Natural killer cell treated with Interleukin-12 subunit alpha and Interleukin-12 subunit beta and Interleukin-15 and Interleukin-18, amount 100 ng/mL, for 72 hours (primary cell): ENCODE results near the gene DIP2C. TPM values are rescaled to one million over a fixed set of nuclear protein-coding genes. Genes with fewer than 3 reads are reported as not detected.
A peak's percentile ranks its signal among the peaks of the same experiment; 100 is the strongest.

Experiments
- ATAC-seq, 2 donors: fragments of 150-1000 bp; cut with Tn5 transposase in 1 of 2; sonication (Bioruptor Pico), chemical (Tn5 transposase) in 1 of 2; 2 replicates each; pipeline ENCODE4 v1.10.0; 2021
- DNase-seq: peaks from one replicate; pipeline ENCODE4 v3.0.0; 2022; ENCODE audit warnings: low spot score
- H3K27ac Mint-ChIP-seq, 2 donors: 1 replicate in 1 of 2; 2 replicates in 1 of 2; pipeline ENCODE4 v1.8.0; 2022; ENCODE audit warnings: mixed read lengths in 2 of 2, mild to moderate bottlenecking in 1 of 2, moderate library complexity in 1 of 2
- H3K27me3 Mint-ChIP-seq, 2 donors: 1 replicate in 1 of 2; 2 replicates in 1 of 2; pipeline ENCODE4 v1.8.0; 2022; ENCODE audit warnings: mixed read lengths in 2 of 2
- H3K36me3 Mint-ChIP-seq: one replicate; pipeline ENCODE4 v1.8.0; 2022; ENCODE audit warnings: mixed read lengths
- H3K4me1 Mint-ChIP-seq, 2 donors: 1 replicate in 1 of 2; 2 replicates in 1 of 2; pipeline ENCODE4 v1.8.0; 2022; ENCODE audit warnings: low read depth in 2 of 2, mixed read lengths in 2 of 2, mild to moderate bottlenecking in 1 of 2
- H3K4me3 Mint-ChIP-seq: one replicate; pipeline ENCODE4 v1.8.0; 2022; ENCODE audit warnings: mixed read lengths
- H3K9me3 Mint-ChIP-seq: 2 replicates; pipeline ENCODE4 v1.8.0; 2022; ENCODE audit warnings: mixed read lengths
- total RNA-seq, 2 donors: library from RNA; stranded (reverse); gene quantifications; one replicate each; pipeline ENCODE4 v1.2.3, GENCODE V29; 2022

Gene DIP2C
- total RNA-seq, 2 donors from 2014 or later: 0.57 to 0.98 TPM

DNA sequence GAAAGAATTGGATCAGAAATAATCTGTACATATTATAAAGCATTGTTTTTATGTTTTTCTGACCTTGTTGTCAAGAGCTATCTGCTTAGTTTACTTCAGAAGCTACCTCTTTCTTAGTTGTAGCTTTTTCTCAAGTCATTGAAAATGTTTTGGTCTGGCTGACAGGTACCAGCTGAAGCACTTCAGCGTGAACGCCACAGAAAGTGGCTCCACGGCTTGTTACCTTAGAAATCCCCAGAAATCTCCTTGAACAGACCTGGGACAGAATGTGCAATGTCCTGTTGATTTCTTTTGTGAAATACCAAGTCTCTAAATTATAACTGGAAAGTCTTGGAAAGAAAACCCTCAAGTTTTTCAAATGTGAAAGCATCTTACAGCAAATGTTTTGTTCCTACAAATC, 457.4 kb downstream of the DIP2C start:
- Mint-ChIP-seq H3K27me3 (no peaks in the 10 kb centered on the region), H3K27ac (no peak overlapping the region), H3K4me3 (no peak overlapping the region), H3K4me1 (peaks cover 17 to 19% of the 10 kb centered on the region in 2 donors), H3K36me3 (no peaks in the 10 kb centered on the region), H3K9me3 (no peaks in the 10 kb centered on the region)
- no peak for DNase-seq
- no peak for ATAC-seq

DNA sequence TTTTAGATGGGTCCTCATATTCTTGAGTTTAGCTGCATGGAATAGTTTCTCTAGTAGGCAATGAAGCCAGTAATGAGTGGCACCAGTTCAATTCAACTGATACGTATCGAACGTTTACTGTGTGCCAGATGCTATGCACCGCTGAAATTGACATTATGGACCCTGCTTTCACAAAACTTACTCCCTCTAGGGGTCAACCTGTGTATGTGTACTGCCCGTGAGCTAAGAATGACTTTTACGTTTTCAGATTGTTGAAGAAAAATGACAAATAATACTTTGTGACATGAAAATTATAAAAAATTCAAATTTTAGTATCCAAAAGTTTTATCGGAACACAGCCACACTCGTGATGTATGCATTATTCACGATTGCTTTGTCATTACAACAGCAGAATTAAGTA, 458.7 kb downstream of the DIP2C start:
- Mint-ChIP-seq H3K27ac (no peak overlapping the region), H3K36me3 (no peaks in the 10 kb centered on the region), H3K4me3 (no peak overlapping the region), H3K4me1 (peaks cover 17 to 19% of the 10 kb centered on the region in 2 donors), H3K27me3 (no peaks in the 10 kb centered on the region), H3K9me3 (no peaks in the 10 kb centered on the region)
- DNase-seq: no peak
- no peak for ATAC-seq

- no peaks in the 10 kb centered on the region for H3K9me3 Mint-ChIP-seq
- no peak for ATAC-seq
- peak overlapping the region in 1 of 2 donors; percentile 34 for H3K27ac Mint-ChIP-seq
- H3K4me1 Mint-ChIP-seq: peaks cover 10% of the 10 kb centered on the region in 2 donors
- H3K27me3 Mint-ChIP-seq: no peaks in the 10 kb centered on the region
- no peaks in the 10 kb centered on the region for H3K36me3 Mint-ChIP-seq
- no peak for DNase-seq
- H3K4me3 Mint-ChIP-seq: no peak overlapping the region
Observed at GRCh38 chr10:228366-228765, 461.1 kb downstream of the DIP2C start.

- ATAC-seq: no peak
- Mint-ChIP-seq H3K27me3 (no peaks in the 10 kb centered on the region), H3K36me3 (no peaks in the 10 kb centered on the region), H3K4me1 (peaks cover 8 to 9% of the 10 kb centered on the region in 2 donors), H3K4me3 (no peak overlapping the region), H3K27ac (no peak overlapping the region), H3K9me3 (no peaks in the 10 kb centered on the region)
- no peak for DNase-seq
Observed at GRCh38 chr10:227014-227413, 462.5 kb downstream of the DIP2C start.

DNA sequence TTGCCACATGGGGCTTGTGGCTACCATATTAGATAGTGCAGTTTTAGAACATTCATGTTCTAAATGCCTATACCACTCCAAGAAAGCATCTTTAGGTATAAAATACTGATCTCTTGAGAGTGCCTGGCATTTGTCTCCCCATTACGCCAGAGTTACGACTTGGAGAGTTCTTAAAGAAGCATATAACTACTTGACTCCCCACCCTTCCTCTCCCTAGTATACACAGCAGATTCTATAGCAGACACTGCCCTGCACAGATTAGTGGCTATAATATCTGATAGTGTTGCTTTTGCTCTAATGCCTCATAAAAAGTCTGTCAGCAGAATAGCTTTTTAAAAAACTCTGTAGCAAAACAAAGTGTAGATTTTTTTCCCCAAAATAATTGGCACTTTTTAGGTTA, 463.4 kb downstream of the DIP2C start:
- Mint-ChIP-seq H3K4me1 (peaks cover 9 to 10% of the 10 kb centered on the region in 2 donors), H3K4me3 (no peak overlapping the region), H3K36me3 (no peaks in the 10 kb centered on the region), H3K9me3 (no peaks in the 10 kb centered on the region), H3K27me3 (no peaks in the 10 kb centered on the region), H3K27ac (no peak overlapping the region)
- ATAC-seq: no peak
- no peak for DNase-seq

DNA sequence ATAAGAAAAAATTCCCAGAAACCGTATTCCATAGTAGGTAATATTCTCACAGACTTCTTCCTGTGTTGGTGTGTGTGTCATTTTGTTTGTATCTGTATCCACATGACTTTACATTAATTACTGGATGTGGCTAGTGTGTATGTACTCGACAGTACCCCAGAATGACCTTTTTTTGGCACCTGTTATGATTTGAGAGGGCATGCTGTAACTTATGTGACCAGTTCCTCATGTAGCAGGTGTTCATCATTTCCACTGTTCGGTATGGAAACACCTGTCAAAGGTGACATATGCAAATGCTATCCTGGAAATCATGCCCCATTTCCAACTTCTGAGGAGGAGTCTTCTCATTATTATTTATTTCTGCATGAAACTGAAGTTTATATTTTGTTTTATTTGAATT, 464.9 kb downstream of the DIP2C start:
- Mint-ChIP-seq H3K27ac (no peak overlapping the region), H3K27me3 (no peaks in the 10 kb centered on the region), H3K4me3 (no peak overlapping the region), H3K4me1 (peaks cover 9 to 12% of the 10 kb centered on the region in 2 donors), H3K36me3 (no peaks in the 10 kb centered on the region), H3K9me3 (no peaks in the 10 kb centered on the region)
- no peak for ATAC-seq
- DNase-seq: no peak

Other genes starting within 250 kb of the DIP2C start
- 100 to 1,000 TPM; 130 to 242 TPM for gene LARP4B, start 242.0 kb upstream of the DIP2C start, total RNA-seq